Measurements from ENCODE around the gene CNTRL. TPM values are rescaled to one million over a fixed set of nuclear protein-coding genes. Genes with fewer than 3 reads are reported as not detected.

The CNTRL gene
- total and polyA plus RNA-seq, 2 of the 8 experiments (the other 6 are each of a cell fraction or from before 2014, with no cell fraction given) = 5.1 to 13.9 TPM

GRCh38 chr9:121222524-121223171, 147.9 kb downstream of the CNTRL start:
- Histone ChIP-seq H2AFZ (ENCODE audit: low read length) (no peak overlapping the region), H3K4me2 (ENCODE audit: insufficient read depth in 1 of 2, low read depth in 2 of 2, low read length in 2 of 2) (no peak overlapping the region)
- CTCF ChIA-PET (ENCODE audit: partially characterized antibody) = interaction anchor here (0.8 to 4.8 kb wide), 22 partner anchors 9 to 189 kb away, joined by 3 to 27 read pairs (median 4); partner anchors contain the start of gene GSN
- TF ChIP-seq BRCA1 (IDR thresholded peaks at IDR 0.05; ENCODE audit: low read depth, low read length) = no peak
- TF ChIP-seq CTCF (IDR thresholded peaks at IDR 0.05; ENCODE audit: control extremely low read depth in 1 of 3, insufficient read depth in 1 of 3, low read depth in 1 of 3, low read length in 3 of 3) = peak in 1 of 3 experiments; percentile 58; a peak in 1 of 4 replicates
- no peak for TF ChIP-seq SIRT6 (IDR thresholded peaks at IDR 0.05; ENCODE audit: low read length)
- no peak for TF ChIP-seq BCL11A (IDR thresholded peaks at IDR 0.05; ENCODE audit: low read depth in 2 of 2, low read length in 2 of 2)
- no peak for TF ChIP-seq CREB1 (IDR thresholded peaks at IDR 0.05)
- TF ChIP-seq SP1 (IDR thresholded peaks at IDR 0.05; ENCODE audit: low read depth, low read length) = no peak
- no peak for TF ChIP-seq TBP (IDR thresholded peaks at IDR 0.05; ENCODE audit: low read depth, low read length)
- no peak for TF ChIP-seq MAFK (IDR thresholded peaks at IDR 0.05; ENCODE audit: low read depth, low read length)
- no peak for TF ChIP-seq KDM1A (IDR thresholded peaks at IDR 0.05; ENCODE audit: borderline replicate concordance, low read length)
- TF ChIP-seq RBBP5 (IDR thresholded peaks at IDR 0.05; ENCODE audit: borderline replicate concordance, low read depth, low read length) = no peak
- peak; percentile 71; the same call in 1 of the 2 replicates for TF ChIP-seq POU5F1 (IDR thresholded peaks at IDR 0.05; ENCODE audit: low read depth, low read length)

More at GRCh38 chr9:121222524-121223171, 147.9 kb downstream of the CNTRL start:
- FAIRE-seq (no peak), DNase-seq (ENCODE audit: low read depth in 1 of 2, low spot score in 2 of 2) (no peak)
- Histone ChIP-seq H3K9ac (replicated peaks in 1 of 4; ENCODE audit: extremely low read depth in 1 of 4, low read depth in 3 of 4, low read length in 3 of 4) (no peak overlapping the region; a peak in 1 of 7 replicates), H2BK120ac (replicated peaks; ENCODE audit: low read depth, low read length) (peak overlapping the region; percentile 3), H4K91ac (replicated peaks; ENCODE audit: insufficient read length, low read length) (no peak overlapping the region), H3K14ac (ENCODE audit: insufficient read length) (no peak overlapping the region), H3K4ac (replicated peaks; ENCODE audit: insufficient read length, low read depth, low read length) (no peak overlapping the region), H3K9me3 (ENCODE audit: insufficient read depth in 2 of 2, low read depth in 1 of 2, low read length in 1 of 2) (no peaks in the 10 kb centered on the region), H3K27ac (ENCODE audit: low read depth, low read length) (no peak overlapping the region), H2BK12ac (ENCODE audit: low read depth, low read length) (0 out of 2 replicates have a peak overlapping the region, but pooled peaks have one; percentile 55), H2BK20ac (ENCODE audit: low read length) (no peak overlapping the region; the same call in 1 of the 2 replicates), H3K27me3 (replicated peaks in 1 of 4; ENCODE audit: control insufficient read depth in 3 of 4, extremely low read depth in 1 of 4, insufficient read depth in 3 of 4, low read length in 3 of 4) (peaks cover 0 to 2% (median 0%) of the 10 kb centered on the region in 4 experiments; a peak in 2 of 7 replicates), H2BK5ac (ENCODE audit: low read depth, low read length) (no peak overlapping the region), H3K4me3 (ENCODE audit: extremely low read depth in 1 of 4, insufficient read depth in 2 of 4, low read depth in 3 of 4, low read length in 4 of 4) (no peak overlapping the region), H3K56ac (replicated peaks; ENCODE audit: insufficient read length, low read depth, low read length) (no peak overlapping the region), H3K79me2 (ENCODE audit: control insufficient read depth in 1 of 2, insufficient read depth in 2 of 2, low read length in 2 of 2) (no peaks in the 10 kb centered on the region), H3K79me1 (ENCODE audit: low read depth, low read length) (no peaks in the 10 kb centered on the region), H3K23ac (ENCODE audit: insufficient read length) (no peak overlapping the region), H3K36me3 (ENCODE audit: control insufficient read depth in 2 of 4, insufficient read depth in 4 of 4, low read length in 3 of 4) (no peaks in the 10 kb centered on the region), H4K5ac (ENCODE audit: insufficient read length, low read depth, low read length) (no peak overlapping the region), H3K23me2 (ENCODE audit: low read depth, low read length) (no peaks in the 10 kb centered on the region), H2BK15ac (ENCODE audit: low read length) (0 out of 2 replicates have a peak overlapping the region, but pooled peaks have one; percentile 0), H3K18ac (ENCODE audit: extremely low read depth, low read length) (no peak overlapping the region; the same call in 1 of the 2 replicates), H4K20me1 (replicated peaks in 1 of 2; ENCODE audit: control insufficient read depth in 1 of 2, insufficient read depth in 2 of 2, low read length in 2 of 2) (no peaks in the 10 kb centered on the region), H3K4me1 (replicated peaks in 1 of 4; ENCODE audit: control insufficient read depth in 3 of 4, insufficient read depth in 4 of 4, low read length in 3 of 4) (peaks cover 12 to 24% (median 19%) of the 10 kb centered on the region in 4 experiments), H4K8ac (ENCODE audit: extremely low read depth, insufficient read depth, low read length) (0 out of 2 replicates have a peak overlapping the region, but pooled peaks have one; percentile 6), H2AK5ac (ENCODE audit: low read depth, low read length) (no peak overlapping the region)
- POLR2A ChIA-PET (ENCODE audit: partially characterized antibody) = interaction anchor here (0.7 to 1.3 kb wide), 2 partner anchors 46 to 90 kb away, joined by 3 to 5 read pairs; partner anchors contain the start of gene GSN
- 76 to 100% methylated on average over 1 to 12 of the region's 12 CpGs for WGBS, 2 experiments (ENCODE audit: extremely low coverage in 1 of 2, insufficient coverage in 1 of 2, insufficient read length in 1 of 2, insufficient replicate concordance in 2 of 2, low coverage in 1 of 2, low lambda C conversion rate in 2 of 2, missing lambda C conversion rate in 1 of 2)
